H1 (cell line): ENCODE results near the gene SKA3. TPM values are rescaled to one million over a fixed set of nuclear protein-coding genes. Genes with fewer than 3 reads are reported as not detected.

ENCODE experiments used
- CTCF ChIA-PET: fragments of 300-600 bp; sonication (Branson Sonifier 250); formaldehyde crosslinking; loops from one replicate; lab custom pipeline; 2021; ENCODE audit not compliant: partially characterized antibody; lab: Charles Lee
- POLR2A ChIA-PET: fragments of 300-600 bp; sonication (Branson Sonifier 250); formaldehyde crosslinking; loops from one replicate; lab custom pipeline; 2021; ENCODE audit warnings: inconsistent platforms; ENCODE audit not compliant: partially characterized antibody; lab: Charles Lee
- DNase-seq, 2 experiments: peaks; one replicate each; pipeline versions ENCODE4 v3.0.0 to v3.0.0-alpha.2; 2010 to 2022; ENCODE audit warnings: low spot score in 2 of 2, low read depth in 1 of 2, mixed read lengths in 1 of 2
- FAIRE-seq: peaks from 2 replicates; lab custom pipeline; 2011; peaks lifted over from hg19 to GRCh38; lab: Jason Lieb, UNC
- H2AFZ ChIP-seq: 2 replicates; pipeline ENCODE4 v1.8.1; 2012; ENCODE audit warnings: low read length, inconsistent platforms
- H2AK5ac ChIP-seq: 2 replicates; pipeline ENCODE4 v1.6.1; 2013; ENCODE audit warnings: low read depth, low read length
- H2BK120ac ChIP-seq: replicated peaks from 2 replicates; pipeline ENCODE3; 2013; ENCODE audit warnings: low read depth, low read length, inconsistent platforms
- H2BK12ac ChIP-seq: 2 replicates; pipeline ENCODE4 v1.6.1; 2013; ENCODE audit warnings: low read depth, low read length
- H2BK15ac ChIP-seq: 2 replicates; pipeline ENCODE4 v1.6.1; 2013; ENCODE audit warnings: low read length
- H2BK20ac ChIP-seq: 2 replicates; pipeline ENCODE4 v1.6.1; 2013; ENCODE audit warnings: low read length
- H2BK5ac ChIP-seq: 2 replicates; pipeline ENCODE4 v1.6.1; 2013; ENCODE audit warnings: low read depth, low read length
- H3K14ac ChIP-seq: 2 replicates; pipeline ENCODE4 v1.6.1; 2013; ENCODE audit warnings: inconsistent platforms; ENCODE audit not compliant: insufficient read length
- H3K18ac ChIP-seq: 2 replicates; pipeline ENCODE4 v1.6.1; 2013; ENCODE audit warnings: low read length; ENCODE audit errors: extremely low read depth
- H3K23ac ChIP-seq: 2 replicates; pipeline ENCODE4 v1.6.1; 2013; ENCODE audit warnings: inconsistent platforms; ENCODE audit not compliant: insufficient read length
- H3K23me2 ChIP-seq: 2 replicates; pipeline ENCODE4 v1.6.1; 2013; ENCODE audit warnings: low read depth, low read length
- H3K27ac ChIP-seq: 2 replicates; pipeline ENCODE4 v1.6.1; 2011; ENCODE audit warnings: low read depth, low read length, inconsistent platforms
- H3K27me3 ChIP-seq, 4 experiments: replicated peaks in 1 of 4; 1 replicate in 1 of 4; 2 replicates in 3 of 4; pipeline versions ENCODE4 v1.6.1 to v1.8.1; 2011 to 2013; ENCODE audit warnings: low read length in 3 of 4, mild to moderate bottlenecking in 3 of 4, inconsistent platforms in 2 of 4, mixed read lengths in 2 of 4, moderate library complexity in 1 of 4; ENCODE audit not compliant: control insufficient read depth in 3 of 4, insufficient read depth in 3 of 4; ENCODE audit errors: extremely low read depth in 1 of 4
- H3K36me3 ChIP-seq, 4 experiments: 2 replicates each; pipeline versions ENCODE4 v1.6.1 to v1.8.1; 2011 to 2013; ENCODE audit warnings: mild to moderate bottlenecking in 4 of 4, low read length in 3 of 4, moderate library complexity in 2 of 4, control low read depth in 1 of 4, inconsistent platforms in 1 of 4; ENCODE audit not compliant: insufficient read depth in 4 of 4, control insufficient read depth in 2 of 4
- H3K4ac ChIP-seq: replicated peaks from 2 replicates; pipeline ENCODE3; 2013; ENCODE audit warnings: low read length, low read depth, mixed read lengths, inconsistent platforms; ENCODE audit not compliant: insufficient read length
- H3K4me1 ChIP-seq, 4 experiments: replicated peaks in 1 of 4; 1 replicate in 1 of 4; 2 replicates in 3 of 4; pipeline versions ENCODE4 v1.6.1 to v1.8.1; 2011 to 2013; ENCODE audit warnings: low read length in 3 of 4, inconsistent platforms in 2 of 4, mixed read lengths in 1 of 4; ENCODE audit not compliant: insufficient read depth in 4 of 4, control insufficient read depth in 3 of 4
- H3K4me2 ChIP-seq, 2 experiments: 2 replicates each; pipeline versions ENCODE4 v1.6.1 to v1.8.1; 2011 to 2013; ENCODE audit warnings: low read depth in 2 of 2, low read length in 2 of 2, control low read depth in 1 of 2, inconsistent platforms in 1 of 2, mild to moderate bottlenecking in 1 of 2; ENCODE audit not compliant: insufficient read depth in 1 of 2
- H3K4me3 ChIP-seq, 4 experiments: fragments of 200-600, 300-600 bp in 1 of 4; sonication (generic), shearing (Covaris generic), sonication (Bioruptor Twin) in 1 of 4; 2 replicates each; pipeline versions ENCODE4 v1.5.1 to v1.8.1; 2011 to 2016; ENCODE audit warnings: low read length in 4 of 4, low read depth in 3 of 4, control low read depth in 2 of 4, inconsistent platforms in 2 of 4, mild to moderate bottlenecking in 2 of 4, mixed read lengths in 1 of 4, moderate library complexity in 1 of 4; ENCODE audit not compliant: insufficient read depth in 2 of 4; ENCODE audit errors: extremely low read depth in 1 of 4
- H3K56ac ChIP-seq: replicated peaks from 2 replicates; pipeline ENCODE3; 2013; ENCODE audit warnings: low read depth, mild to moderate bottlenecking, mixed read lengths, low read length, inconsistent platforms; ENCODE audit not compliant: insufficient read length
- H3K79me1 ChIP-seq: 2 replicates; pipeline ENCODE4 v1.6.1; 2013; ENCODE audit warnings: low read depth, low read length, control low read depth
- H3K79me2 ChIP-seq, 2 experiments: 2 replicates each; pipeline versions ENCODE4 v1.6.1 to v1.8.1; 2012 to 2013; ENCODE audit warnings: low read length in 2 of 2, mild to moderate bottlenecking in 2 of 2, inconsistent platforms in 1 of 2; ENCODE audit not compliant: insufficient read depth in 2 of 2, control insufficient read depth in 1 of 2
- H3K9ac ChIP-seq, 4 experiments: replicated peaks in 1 of 4; 1 replicate in 1 of 4; 2 replicates in 3 of 4; pipeline versions ENCODE4 v1.6.1 to v1.8.1; 2011 to 2013; ENCODE audit warnings: low read depth in 3 of 4, low read length in 3 of 4, control low read depth in 2 of 4, mild to moderate bottlenecking in 2 of 4, moderate library complexity in 2 of 4, inconsistent platforms in 1 of 4; ENCODE audit errors: extremely low read depth in 1 of 4
- H3K9me3 ChIP-seq, 2 experiments: 2 replicates each; pipeline versions ENCODE4 v1.6.1 to v1.8.1; 2012 to 2013; ENCODE audit warnings: mild to moderate bottlenecking in 2 of 2, moderate library complexity in 2 of 2, control low read depth in 1 of 2, inconsistent platforms in 1 of 2, low read depth in 1 of 2, low read length in 1 of 2, mixed read lengths in 1 of 2; ENCODE audit not compliant: insufficient read depth in 2 of 2
- H4K20me1 ChIP-seq, 2 experiments: replicated peaks in 1 of 2; 2 replicates each; pipeline versions ENCODE3 to v1.8.1; 2011 to 2013; ENCODE audit warnings: inconsistent platforms in 2 of 2, low read length in 2 of 2, mild to moderate bottlenecking in 1 of 2; ENCODE audit not compliant: insufficient read depth in 2 of 2, control insufficient read depth in 1 of 2
- H4K5ac ChIP-seq: 2 replicates; pipeline ENCODE4 v1.6.1; 2013; ENCODE audit warnings: low read length, low read depth, mixed read lengths, inconsistent platforms; ENCODE audit not compliant: insufficient read length
- H4K8ac ChIP-seq: 2 replicates; pipeline ENCODE4 v1.8.0; 2013; ENCODE audit warnings: mild to moderate bottlenecking, moderate library complexity, low read length, inconsistent platforms; ENCODE audit not compliant: insufficient read depth; ENCODE audit errors: extremely low read depth
- H4K91ac ChIP-seq: replicated peaks from 2 replicates; pipeline ENCODE3; 2013; ENCODE audit warnings: low read length, mixed read lengths, inconsistent platforms; ENCODE audit not compliant: insufficient read length
- BACH1 ChIP-seq: IDR thresholded peaks from 2 replicates; pipeline ENCODE4 v1.6.1; 2012; ENCODE audit warnings: low read length, improper control_type of control experiment
- CTBP2 ChIP-seq: IDR thresholded peaks from 2 replicates; pipeline ENCODE4 v1.7.0; 2011; ENCODE audit warnings: borderline replicate concordance, mild to moderate bottlenecking, moderate library complexity, mixed read lengths, low read length; ENCODE audit not compliant: insufficient read depth, insufficient read length
- E2F6 ChIP-seq: IDR thresholded peaks from 2 replicates; pipeline ENCODE4 v1.6.1; 2012; ENCODE audit warnings: inconsistent platforms
- EP300 ChIP-seq, 2 experiments: IDR thresholded peaks; 1 replicate in 1 of 2; 2 replicates in 1 of 2; pipeline ENCODE4 v1.6.1; 2011 to 2012; ENCODE audit warnings: low read depth in 2 of 2, low read length in 2 of 2, mild to moderate bottlenecking in 2 of 2, borderline replicate concordance in 1 of 2, inconsistent platforms in 1 of 2, moderate library complexity in 1 of 2
- JUN ChIP-seq: IDR thresholded peaks from 2 replicates; pipeline ENCODE4 v1.6.1; 2011; ENCODE audit warnings: low read depth, mild to moderate bottlenecking, improper control_type of control experiment, low read length
- KDM5A ChIP-seq: fragments of 200-600 bp; IDR thresholded peaks from 2 replicates; pipeline ENCODE4 v1.7.1; 2012; ENCODE audit warnings: mild to moderate bottlenecking, low read length, inconsistent platforms, mixed read lengths
- NANOG ChIP-seq: IDR thresholded peaks from 2 replicates; pipeline ENCODE4 v1.6.1; 2011; ENCODE audit warnings: low read length, low read depth, mild to moderate bottlenecking, inconsistent platforms; ENCODE audit not compliant: insufficient read depth, poor library complexity, severe bottlenecking
- SIX5 ChIP-seq: IDR thresholded peaks from 2 replicates; pipeline ENCODE4 v1.6.1; 2011; ENCODE audit warnings: mild to moderate bottlenecking, low read depth, low read length
- SP1 ChIP-seq: IDR thresholded peaks from 2 replicates; pipeline ENCODE4 v1.6.1; 2011; ENCODE audit warnings: low read depth, low read length
- TAF1 ChIP-seq: IDR thresholded peaks from 2 replicates; pipeline ENCODE4 v1.6.1; 2011; ENCODE audit warnings: mild to moderate bottlenecking, low read depth, low read length
- TCF12 ChIP-seq: IDR thresholded peaks from 2 replicates; pipeline ENCODE4 v1.6.1; 2011; ENCODE audit warnings: low read depth, mild to moderate bottlenecking, low read length
- ZNF274 ChIP-seq: IDR thresholded peaks from 2 replicates; pipeline ENCODE4 v1.7.0; 2012; ENCODE audit warnings: low read length, borderline replicate concordance; ENCODE audit errors: extremely low read depth
- WGBS, 2 experiments: shearing (Covaris generic) in 1 of 2; methylation state at CpG; one replicate each; pipeline versions ENCODE4 v1.1.6 to v1.1.7; 2013 to 2015; ENCODE audit warnings: low lambda C conversion rate in 2 of 2, mixed read lengths in 2 of 2, inconsistent platforms in 1 of 2, low coverage in 1 of 2, missing lambda C conversion rate in 1 of 2; ENCODE audit not compliant: insufficient replicate concordance in 2 of 2, insufficient coverage in 1 of 2, insufficient read length in 1 of 2; ENCODE audit errors: extremely low coverage in 1 of 2, missing lambda C conversion rate in 1 of 2; 5-methylcytosine and 5-hydroxymethylcytosine counted together
- polyA plus RNA-seq, 7 experiments: library from polyadenylated mRNA; depleted of rRNA in 3 of 7; stranded (reverse) in 5 of 7; unstranded in 2 of 7; fragments of >200 nt in 5 of 7; fragments of 200-250 nt in 2 of 7; gene quantifications; 1 replicate in 5 of 7; 2 replicates in 1 of 7; 4 replicates in 1 of 7; pipeline versions ENCODE4 v1.2.1 to v1.2.3, GENCODE V29; 2011 to 2013; ENCODE audit warnings: missing spikeins in 2 of 7, mixed read lengths in 2 of 7
- total RNA-seq: library from RNA; stranded (reverse); fragmentation: NEBNext Ultra II Directional; extraction: Animal tissue kit (Norgen Biotek cat#: 25700); gene quantifications from 2 replicates; pipeline ENCODE4 v1.2.1, GENCODE V29; 2021

SKA3 gene
- total and polyA plus RNA-seq, 2 of the 8 experiments (the other 6 are each of a cell fraction or from before 2014, with no cell fraction given), result 32.3 to 63.7 TPM

GRCh38 chr13:21202767-21203531, 26.6 kb upstream of the SKA3 start:
- Histone ChIP-seq H4K5ac (no peak overlapping the region), H3K79me1 (no peaks in the 10 kb centered on the region), H3K4me3 (no peak overlapping the region), H3K36me3 (no peaks in the 10 kb centered on the region), H2BK20ac (no peak overlapping the region), H2AK5ac (no peak overlapping the region), H3K9ac (no peak overlapping the region), H4K8ac (no peak overlapping the region), H3K4ac (no peak overlapping the region), H3K18ac (no peak overlapping the region), H3K23ac (no peak overlapping the region), H3K79me2 (no peaks in the 10 kb centered on the region), H4K20me1 (no peaks in the 10 kb centered on the region), H2BK120ac (no peak overlapping the region), H3K4me2 (no peak overlapping the region), H3K4me1 (no peaks in the 10 kb centered on the region), H3K9me3 (peaks cover 11 to 28% of the 10 kb centered on the region in 2 experiments), H3K23me2 (no peaks in the 10 kb centered on the region; the same call in 1 of the 2 replicates), H2BK12ac (no peak overlapping the region), H2AFZ (no peak overlapping the region; the same call in 1 of the 2 replicates), H3K56ac (no peak overlapping the region), H3K14ac (no peak overlapping the region), H3K27me3 (no peaks in the 10 kb centered on the region), H2BK15ac (no peak overlapping the region), H4K91ac (no peak overlapping the region), H3K27ac (no peak overlapping the region), H2BK5ac (no peak overlapping the region; the same call in 1 of the 2 replicates)
- no peak for DNase-seq
- no peak for FAIRE-seq
- POLR2A ChIA-PET, result interaction anchor here (1.4 kb wide), 1 partner anchor 26 kb away, joined by 4 read pairs; the partner anchor contains the start of genes MRPL57 and SKA3
- CTCF ChIA-PET, result interaction anchor here (0.6 kb wide), 1 partner anchor 1295 kb away, joined by 4 read pairs; no protein-coding TSS in a partner anchor
- 80% methylated on average over 2 of the region's 3 CpGs; no CpG with 5 or more reads in 1 of the 2 experiments for WGBS, 2 experiments
- TF ChIP-seq TAF1 (no peak), KDM5A (no peak), BACH1 (no peak), SIX5 (no peak), TCF12 (no peak), ZNF274 (no peak), CTBP2 (no peak), JUN (no peak), NANOG (no peak), SP1 (no peak), EP300 (IDR thresholded peaks at IDR 0.05; ENCODE audit: borderline replicate concordance in 1 of 2, low read depth in 2 of 2, low read length in 2 of 2) (no peak), E2F6 (no peak)
